NCI-H2227 (cell line): ENCODE measurements around the gene OR4M1.
"Not testable (repeated sequence)": the region's sequence is repeated elsewhere in the genome, so short reads cannot be mapped to it uniquely, and the experiment has no call there.

Experiments
- DNase-seq: peaks from one replicate; lab custom pipeline; 2025; ENCODE audit not compliant: unreplicated experiment; lab: John Stamatoyannopoulos, UW

OR4M1 gene

GRCh38 chr14:19821016-19821415 lies 47.7 kb downstream of the OR4M1 start:
- not testable (repeated sequence) for DNase-seq

DNA sequence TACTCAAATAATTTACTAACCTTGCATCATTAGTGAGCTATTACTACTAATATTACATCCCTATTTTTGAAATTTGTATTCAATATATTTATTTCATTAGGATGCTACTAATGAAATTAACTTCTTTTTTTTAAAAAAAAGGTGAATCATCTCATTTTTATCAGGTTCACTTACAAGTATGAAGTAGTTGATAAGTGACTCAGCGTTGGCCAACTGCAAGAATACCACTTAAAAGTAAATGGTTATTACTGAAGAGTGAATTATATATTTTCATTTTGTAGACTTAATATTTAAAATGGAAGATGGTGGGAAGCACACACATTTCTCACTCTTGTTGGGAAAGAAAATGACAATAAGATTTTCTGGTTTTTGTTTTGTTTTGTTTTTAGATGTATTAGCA lies 49.9 kb downstream of the OR4M1 start:
- no peak for DNase-seq

GRCh38 chr14:19823765-19824164 lies 50.5 kb downstream of the OR4M1 start:
- no peak for DNase-seq

- DNase-seq, result not testable (repeated sequence)
These were observed 54.4 kb downstream of the OR4M1 start for GRCh38 chr14:19827626-19828244.

DNA sequence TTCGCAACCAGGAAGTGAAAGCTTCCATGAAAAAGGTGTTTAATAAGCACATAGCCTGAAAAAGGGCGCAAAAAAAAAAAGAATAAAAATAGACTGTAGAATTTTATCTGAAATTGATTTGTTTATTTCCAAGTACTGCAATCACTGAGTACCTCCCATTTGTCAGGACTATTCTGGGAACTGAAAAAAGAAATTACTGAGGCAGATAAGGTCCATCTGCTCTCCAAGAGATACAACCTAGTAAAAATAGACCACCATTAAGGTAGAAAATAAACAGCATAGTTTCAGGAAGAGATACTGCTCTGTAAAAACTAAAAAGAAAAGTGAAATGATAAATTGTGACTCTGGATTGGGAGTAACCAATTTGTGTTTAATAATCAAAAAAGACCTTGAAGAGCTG lies 55.0 kb downstream of the OR4M1 start:
- no peak for DNase-seq
